ENCODE measurements around the gene CEP112.

DNA sequence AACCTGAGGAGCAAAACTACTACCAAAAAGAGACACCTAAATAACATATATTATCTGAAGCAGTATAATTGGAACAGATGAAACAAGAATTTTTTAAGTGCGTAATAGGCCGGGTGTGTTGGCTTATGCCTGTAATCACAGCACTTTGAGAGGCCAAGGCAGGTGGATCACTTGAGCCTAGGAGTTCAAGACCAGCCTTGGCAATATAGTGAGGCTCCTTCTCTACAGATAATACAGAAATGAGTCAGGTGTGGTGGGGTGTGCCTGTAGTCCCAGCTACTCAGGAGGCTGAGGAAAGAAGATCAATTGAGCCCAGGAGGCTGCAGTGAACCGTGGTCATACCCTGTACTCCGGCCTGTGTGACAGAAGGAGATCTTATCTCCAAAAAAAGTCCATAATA lies 336.3 kb downstream of the CEP112 start:
- TF ChIP-seq, protein P1, sequence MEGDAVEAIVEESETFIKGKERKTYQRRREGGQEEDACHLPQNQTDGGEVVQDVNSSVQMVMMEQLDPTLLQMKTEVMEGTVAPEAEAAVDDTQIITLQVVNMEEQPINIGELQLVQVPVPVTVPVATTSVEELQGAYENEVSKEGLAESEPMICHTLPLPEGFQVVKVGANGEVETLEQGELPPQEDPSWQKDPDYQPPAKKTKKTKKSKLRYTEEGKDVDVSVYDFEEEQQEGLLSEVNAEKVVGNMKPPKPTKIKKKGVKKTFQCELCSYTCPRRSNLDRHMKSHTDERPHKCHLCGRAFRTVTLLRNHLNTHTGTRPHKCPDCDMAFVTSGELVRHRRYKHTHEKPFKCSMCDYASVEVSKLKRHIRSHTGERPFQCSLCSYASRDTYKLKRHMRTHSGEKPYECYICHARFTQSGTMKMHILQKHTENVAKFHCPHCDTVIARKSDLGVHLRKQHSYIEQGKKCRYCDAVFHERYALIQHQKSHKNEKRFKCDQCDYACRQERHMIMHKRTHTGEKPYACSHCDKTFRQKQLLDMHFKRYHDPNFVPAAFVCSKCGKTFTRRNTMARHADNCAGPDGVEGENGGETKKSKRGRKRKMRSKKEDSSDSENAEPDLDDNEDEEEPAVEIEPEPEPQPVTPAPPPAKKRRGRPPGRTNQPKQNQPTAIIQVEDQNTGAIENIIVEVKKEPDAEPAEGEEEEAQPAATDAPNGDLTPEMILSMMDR (IDR thresholded peaks at IDR 0.05; ENCODE audit: poor library complexity, severe bottlenecking) = no peak
- TF ChIP-seq POLR2AphosphoS5 (IDR thresholded peaks at IDR 0.05) (no peak), RAD21 (conservative IDR thresholded peaks at IDR 0.05) (no peak), EZH2 (IDR thresholded peaks at IDR 0.05; ENCODE audit: borderline replicate concordance, insufficient read depth, low read length, poor library complexity, severe bottlenecking) (no peak), SMC3 (conservative IDR thresholded peaks at IDR 0.05; ENCODE audit: poor library complexity) (no peak), EP300 (conservative IDR thresholded peaks at IDR 0.05; ENCODE audit: poor library complexity, severe bottlenecking) (no peak), TAF1 (IDR thresholded peaks at IDR 0.05; ENCODE audit: low read depth) (no peak), MXI1 (conservative IDR thresholded peaks at IDR 0.05; ENCODE audit: poor library complexity, severe bottlenecking) (no peak)
- TF ChIP-seq, protein P2, sequence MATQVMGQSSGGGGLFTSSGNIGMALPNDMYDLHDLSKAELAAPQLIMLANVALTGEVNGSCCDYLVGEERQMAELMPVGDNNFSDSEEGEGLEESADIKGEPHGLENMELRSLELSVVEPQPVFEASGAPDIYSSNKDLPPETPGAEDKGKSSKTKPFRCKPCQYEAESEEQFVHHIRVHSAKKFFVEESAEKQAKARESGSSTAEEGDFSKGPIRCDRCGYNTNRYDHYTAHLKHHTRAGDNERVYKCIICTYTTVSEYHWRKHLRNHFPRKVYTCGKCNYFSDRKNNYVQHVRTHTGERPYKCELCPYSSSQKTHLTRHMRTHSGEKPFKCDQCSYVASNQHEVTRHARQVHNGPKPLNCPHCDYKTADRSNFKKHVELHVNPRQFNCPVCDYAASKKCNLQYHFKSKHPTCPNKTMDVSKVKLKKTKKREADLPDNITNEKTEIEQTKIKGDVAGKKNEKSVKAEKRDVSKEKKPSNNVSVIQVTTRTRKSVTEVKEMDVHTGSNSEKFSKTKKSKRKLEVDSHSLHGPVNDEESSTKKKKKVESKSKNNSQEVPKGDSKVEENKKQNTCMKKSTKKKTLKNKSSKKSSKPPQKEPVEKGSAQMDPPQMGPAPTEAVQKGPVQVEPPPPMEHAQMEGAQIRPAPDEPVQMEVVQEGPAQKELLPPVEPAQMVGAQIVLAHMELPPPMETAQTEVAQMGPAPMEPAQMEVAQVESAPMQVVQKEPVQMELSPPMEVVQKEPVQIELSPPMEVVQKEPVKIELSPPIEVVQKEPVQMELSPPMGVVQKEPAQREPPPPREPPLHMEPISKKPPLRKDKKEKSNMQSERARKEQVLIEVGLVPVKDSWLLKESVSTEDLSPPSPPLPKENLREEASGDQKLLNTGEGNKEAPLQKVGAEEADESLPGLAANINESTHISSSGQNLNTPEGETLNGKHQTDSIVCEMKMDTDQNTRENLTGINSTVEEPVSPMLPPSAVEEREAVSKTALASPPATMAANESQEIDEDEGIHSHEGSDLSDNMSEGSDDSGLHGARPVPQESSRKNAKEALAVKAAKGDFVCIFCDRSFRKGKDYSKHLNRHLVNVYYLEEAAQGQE (IDR thresholded peaks at IDR 0.05; ENCODE audit: borderline replicate concordance) = no peak

Measured in neural cell (in vitro differentiated cells).